A673 (cell line): Measurements from ENCODE around the gene LTBP4.

Source experiments
- EZH2 ChIP-seq: fragments of 200-600 bp; sonication (generic); IDR thresholded peaks from 2 replicates; pipeline ENCODE4 v1.6.1; 2017; ENCODE audit warnings: borderline replicate concordance, low read depth, mild to moderate bottlenecking, mixed read lengths, antibody characterized with exemption, low read length; ENCODE audit not compliant: poor library complexity, severe bottlenecking
- TF ChIP-seq, protein P1 (sequence below): fragments of 300-800, 200-600 bp; sonication (generic); conservative IDR thresholded peaks from 2 replicates; pipeline ENCODE4 v1.5.1; 2017; ENCODE audit warnings: low read depth, mild to moderate bottlenecking, antibody characterized with exemption, low read length, moderate library complexity, mixed read lengths

DNA sequence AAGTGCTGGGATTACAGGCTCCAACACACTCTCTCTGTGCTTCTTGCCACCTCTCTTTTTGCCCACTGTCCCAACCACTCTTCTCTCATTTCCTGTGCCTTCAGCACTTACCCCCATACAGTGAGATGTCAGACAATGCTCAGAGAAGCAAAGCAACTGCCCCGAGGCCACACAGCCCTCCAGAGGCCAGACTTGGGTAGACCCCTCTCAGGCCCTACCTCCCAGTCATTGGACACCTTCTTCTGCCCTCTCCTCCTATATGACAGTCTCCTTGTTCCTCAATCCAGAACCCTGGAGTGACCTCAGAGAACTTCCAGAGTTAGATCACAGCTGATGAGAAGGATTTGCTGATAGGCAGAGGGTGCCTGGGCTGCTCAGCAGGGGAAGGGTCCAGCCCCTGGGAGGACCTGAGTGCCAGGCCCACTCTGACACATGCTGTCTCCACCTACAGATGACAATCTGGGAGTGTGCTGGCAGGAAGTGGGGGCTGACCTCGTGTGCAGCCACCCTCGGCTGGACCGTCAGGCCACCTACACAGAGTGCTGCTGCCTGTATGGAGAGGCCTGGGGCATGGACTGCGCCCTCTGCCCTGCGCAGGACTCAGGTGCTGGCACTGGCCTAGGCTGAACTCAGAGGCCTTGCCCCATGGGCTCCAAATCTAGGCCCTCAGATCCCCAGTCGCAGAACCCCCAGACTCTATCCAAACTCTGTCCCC lies 24.4 kb downstream of the LTBP4 start:
- TF ChIP-seq, protein P1, sequence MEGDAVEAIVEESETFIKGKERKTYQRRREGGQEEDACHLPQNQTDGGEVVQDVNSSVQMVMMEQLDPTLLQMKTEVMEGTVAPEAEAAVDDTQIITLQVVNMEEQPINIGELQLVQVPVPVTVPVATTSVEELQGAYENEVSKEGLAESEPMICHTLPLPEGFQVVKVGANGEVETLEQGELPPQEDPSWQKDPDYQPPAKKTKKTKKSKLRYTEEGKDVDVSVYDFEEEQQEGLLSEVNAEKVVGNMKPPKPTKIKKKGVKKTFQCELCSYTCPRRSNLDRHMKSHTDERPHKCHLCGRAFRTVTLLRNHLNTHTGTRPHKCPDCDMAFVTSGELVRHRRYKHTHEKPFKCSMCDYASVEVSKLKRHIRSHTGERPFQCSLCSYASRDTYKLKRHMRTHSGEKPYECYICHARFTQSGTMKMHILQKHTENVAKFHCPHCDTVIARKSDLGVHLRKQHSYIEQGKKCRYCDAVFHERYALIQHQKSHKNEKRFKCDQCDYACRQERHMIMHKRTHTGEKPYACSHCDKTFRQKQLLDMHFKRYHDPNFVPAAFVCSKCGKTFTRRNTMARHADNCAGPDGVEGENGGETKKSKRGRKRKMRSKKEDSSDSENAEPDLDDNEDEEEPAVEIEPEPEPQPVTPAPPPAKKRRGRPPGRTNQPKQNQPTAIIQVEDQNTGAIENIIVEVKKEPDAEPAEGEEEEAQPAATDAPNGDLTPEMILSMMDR, result no peak
- TF ChIP-seq EZH2, result no peak
